Activated CD4-positive, alpha-beta T cell treated with anti-CD3 and anti-CD28 coated beads for 48 hours (primary cell): ENCODE data around the gene GLRA2.

Experiments
- DNase-seq: peaks from one replicate; pipeline ENCODE4 v3.0.0-alpha.2; 2020

Gene GLRA2

DNA sequence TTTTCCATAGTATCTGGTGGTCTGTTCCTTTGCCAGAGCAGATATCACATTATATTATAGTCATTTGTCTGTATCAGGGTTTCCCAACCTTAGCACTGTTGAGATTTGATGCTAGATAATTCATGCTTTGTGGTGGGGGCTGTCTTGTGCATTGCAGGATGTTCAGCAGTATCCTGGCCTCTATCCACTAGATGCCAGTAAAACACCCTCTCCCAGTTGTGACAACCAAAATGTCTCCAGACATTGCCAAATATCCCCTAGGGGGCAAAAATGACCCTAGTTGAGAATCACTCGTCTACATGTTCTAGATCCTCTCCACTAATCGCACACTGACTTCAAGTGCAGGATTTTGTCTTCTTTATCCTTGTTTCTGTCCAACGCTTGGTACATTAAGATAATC lies 182.8 kb downstream of the GLRA2 start:
- no peak for DNase-seq

DNA sequence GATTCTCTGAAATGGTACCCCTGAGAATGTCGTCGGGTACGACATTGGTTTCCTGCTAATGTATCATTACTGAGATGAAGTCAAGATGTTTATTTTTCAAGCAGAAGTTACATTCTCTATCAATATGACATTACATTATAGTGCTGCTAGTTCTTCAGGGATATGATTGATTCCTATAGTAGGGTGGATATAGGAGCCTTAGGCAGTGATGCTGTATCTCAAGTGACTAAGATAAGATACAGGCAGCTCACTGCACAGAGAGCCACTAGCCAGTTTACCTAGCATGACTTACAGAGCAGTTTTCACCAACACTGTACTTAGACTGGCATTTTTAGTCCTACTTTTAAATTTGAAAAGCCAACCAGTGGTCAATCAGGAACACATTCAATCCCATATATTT lies 188.6 kb downstream of the GLRA2 start:
- DNase-seq: no peak

DNA sequence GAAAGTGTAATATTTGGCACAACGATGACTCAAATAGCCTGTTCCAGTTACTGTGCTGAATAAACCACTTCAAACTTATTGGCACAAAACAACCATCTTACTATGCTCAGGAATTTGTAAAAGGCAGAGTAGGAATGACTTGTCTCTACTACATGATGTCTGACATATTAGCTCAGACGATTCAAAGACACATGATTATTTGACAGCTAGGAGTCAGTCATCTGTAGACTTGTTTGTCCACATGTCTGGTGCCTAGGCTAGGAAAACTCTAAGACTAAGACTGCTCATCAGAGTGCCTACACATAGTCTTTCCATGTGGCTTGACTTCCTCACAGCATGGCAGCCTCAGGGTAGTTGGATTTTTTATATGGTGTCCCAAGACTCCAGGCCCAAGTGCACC lies 189.1 kb downstream of the GLRA2 start:
- DNase-seq: no peak

DNA sequence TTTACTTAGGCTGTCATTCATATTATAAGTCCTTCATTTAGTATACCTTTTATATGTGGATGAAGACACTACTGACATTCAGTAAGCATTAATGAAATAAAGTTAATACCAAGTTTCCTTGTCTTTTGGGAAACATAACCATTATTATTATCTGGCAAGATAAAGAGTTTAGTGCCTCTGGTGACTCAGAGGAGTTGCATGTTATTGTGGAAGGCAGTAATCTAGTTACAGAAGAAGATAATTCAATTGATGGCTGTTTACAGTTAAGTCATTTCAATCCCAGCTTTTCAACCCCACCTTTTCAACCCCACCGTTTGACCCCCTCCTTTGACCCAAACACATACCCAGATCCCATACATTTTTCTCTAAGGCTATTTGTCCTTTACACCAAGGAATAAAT lies 199.7 kb downstream of the GLRA2 start:
- no peak for DNase-seq

- DNase-seq: no peak
Measured at GRCh38 chrX:14738643-14739042, 209.3 kb downstream of the GLRA2 start.

DNA sequence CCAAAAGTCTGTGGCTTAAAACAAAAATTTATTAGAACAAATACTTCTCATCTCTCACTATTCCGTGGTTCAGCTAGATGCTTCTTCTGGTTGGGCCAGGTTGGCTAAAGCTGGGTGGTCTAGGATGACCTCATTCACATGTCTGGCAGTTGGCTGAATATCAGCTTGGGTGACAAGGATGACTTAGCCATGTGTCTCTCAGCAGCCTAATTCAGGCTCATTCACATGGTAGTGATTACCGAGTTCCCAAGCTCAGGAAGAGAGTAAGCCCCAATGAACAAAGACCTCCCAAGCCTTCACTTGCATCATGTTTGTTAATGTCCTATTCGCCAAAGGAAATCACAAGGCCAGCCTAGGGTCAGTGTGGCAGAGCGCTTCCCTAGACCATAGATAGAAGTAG lies 224.1 kb downstream of the GLRA2 start:
- DNase-seq: no peak

DNA sequence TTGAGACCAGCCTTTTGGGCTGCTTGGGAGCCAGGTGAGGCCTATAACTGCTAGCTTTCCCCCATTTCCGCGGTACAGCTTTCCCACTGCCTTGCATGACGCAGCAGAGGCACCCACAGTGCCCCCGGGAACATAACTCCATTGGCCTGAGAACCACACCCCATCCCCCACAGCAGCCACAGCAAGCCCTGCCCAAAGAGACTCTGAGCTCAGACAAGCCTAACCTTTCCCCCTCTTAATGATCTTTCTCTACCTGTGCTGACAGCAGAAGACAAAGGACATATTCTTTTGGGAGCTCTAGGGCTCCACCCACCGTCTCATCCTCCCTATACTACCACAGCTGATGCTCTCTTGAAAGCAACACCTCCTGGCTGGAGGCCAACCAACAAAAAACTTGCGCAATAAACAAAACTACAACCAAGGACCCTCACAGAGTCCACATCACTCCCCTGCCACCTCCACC lies 228.7 kb downstream of the GLRA2 start:
- DNase-seq: no peak

DNA sequence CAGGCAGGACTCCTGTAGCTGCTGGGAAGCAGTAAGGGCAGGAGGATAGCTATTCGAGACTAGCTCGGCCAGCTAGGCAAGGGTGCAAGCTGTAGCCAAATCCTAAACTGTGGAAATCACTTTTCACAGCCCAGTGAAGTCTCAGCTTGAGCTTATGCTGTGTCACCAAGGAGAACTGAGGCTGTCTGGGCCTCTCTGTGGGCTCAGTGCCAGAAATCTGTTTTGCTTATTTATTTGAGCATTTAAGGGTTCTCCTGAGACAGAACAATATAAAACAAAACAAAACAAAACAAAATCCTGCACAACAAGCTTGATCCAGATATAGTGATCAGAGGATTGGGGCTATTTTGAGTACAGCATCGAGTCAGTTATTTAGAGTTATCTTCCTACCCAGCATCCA lies 246.1 kb downstream of the GLRA2 start:
- no peak for DNase-seq

DNA sequence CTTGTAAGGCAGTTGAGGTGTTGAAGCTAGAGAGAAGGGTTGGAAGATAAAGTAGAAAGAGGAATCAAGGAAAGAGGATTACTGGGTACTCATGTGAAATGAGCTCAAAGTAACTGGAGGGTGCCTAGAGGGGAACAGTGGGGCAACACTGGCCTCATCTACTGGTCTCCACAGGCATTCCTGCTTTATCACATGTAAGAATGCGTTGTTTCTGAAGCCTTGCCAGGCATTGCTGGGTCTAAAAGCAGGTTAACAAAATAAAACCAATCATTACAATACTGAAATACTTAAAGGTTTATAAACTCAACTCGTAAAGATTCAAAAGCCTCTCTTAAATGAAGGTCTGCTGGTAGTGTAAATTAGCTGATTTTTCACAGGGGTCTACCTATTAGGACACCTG lies 247.6 kb downstream of the GLRA2 start:
- DNase-seq: no peak

GRCh38 chrX:14777525-14777924 lies 248.2 kb downstream of the GLRA2 start:
- no peak for DNase-seq

DNA sequence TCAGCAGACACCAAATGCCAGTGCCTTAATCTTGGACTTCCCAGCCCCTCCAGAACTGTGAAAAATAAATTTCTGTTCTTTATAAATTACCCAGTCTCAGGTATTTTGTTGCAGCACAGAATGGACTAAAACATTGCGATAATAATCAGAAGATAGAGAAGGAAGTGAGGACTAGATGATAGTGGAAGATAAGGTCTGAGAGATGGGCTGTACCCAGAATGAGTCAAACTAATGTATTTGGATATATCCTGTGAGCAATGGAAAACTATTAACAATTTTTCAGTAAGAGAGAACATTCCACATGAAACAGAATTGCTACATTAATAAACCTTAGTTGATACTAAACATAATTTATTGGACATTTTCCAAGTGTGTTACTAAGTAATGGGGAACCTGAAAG lies 250.2 kb downstream of the GLRA2 start:
- DNase-seq: no peak
